ENCODE data around the gene FOXN3. TPM values are rescaled to one million over a fixed set of nuclear protein-coding genes. Genes with fewer than 3 reads are reported as not detected.

The FOXN3 gene
- polyA plus RNA-seq, 2 of the 4 experiments (the other 2 are of a cell fraction), result 6.0 to 6.4 TPM

DNA sequence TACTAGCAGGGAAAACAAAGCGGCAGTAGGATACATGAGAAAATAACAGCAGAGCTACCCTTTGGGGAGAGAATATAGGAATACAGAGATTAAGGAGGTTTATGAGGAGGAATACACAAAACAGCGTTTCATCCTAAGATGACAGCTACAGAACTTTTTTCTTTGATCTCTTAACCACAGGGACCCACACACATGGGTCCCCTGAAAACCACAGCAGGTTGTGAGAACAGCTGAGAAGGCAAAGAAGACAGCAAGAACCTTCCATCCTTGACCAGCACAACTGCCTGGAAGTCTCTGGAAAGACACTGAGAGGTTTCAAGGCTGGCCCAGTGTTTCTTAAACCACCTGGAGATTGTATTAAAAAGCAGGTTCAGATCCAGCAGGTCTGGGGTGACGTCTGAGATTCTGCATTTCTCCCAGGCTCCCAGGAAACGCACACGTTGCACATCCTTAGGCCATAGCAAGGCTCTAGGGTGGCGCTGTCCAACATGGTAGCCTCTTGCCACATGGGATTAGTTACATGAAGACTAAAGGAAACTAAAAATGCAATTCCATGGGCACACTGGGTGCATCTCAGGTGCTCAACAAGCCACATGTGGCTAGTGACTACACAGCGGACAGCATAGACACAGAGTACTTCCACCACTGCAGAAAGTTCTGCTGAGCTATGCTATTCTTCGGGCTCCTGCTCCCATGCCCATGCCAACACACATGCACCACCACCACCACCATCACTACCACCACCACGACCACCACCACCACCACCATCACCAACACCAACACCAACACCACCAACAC is 92.3 kb downstream of the FOXN3 start:
- CTCF ChIA-PET, result interaction anchor here (1.9 kb wide), 1 partner anchor 17 kb away, joined by 6 read pairs; no protein-coding TSS in a partner anchor

DNA sequence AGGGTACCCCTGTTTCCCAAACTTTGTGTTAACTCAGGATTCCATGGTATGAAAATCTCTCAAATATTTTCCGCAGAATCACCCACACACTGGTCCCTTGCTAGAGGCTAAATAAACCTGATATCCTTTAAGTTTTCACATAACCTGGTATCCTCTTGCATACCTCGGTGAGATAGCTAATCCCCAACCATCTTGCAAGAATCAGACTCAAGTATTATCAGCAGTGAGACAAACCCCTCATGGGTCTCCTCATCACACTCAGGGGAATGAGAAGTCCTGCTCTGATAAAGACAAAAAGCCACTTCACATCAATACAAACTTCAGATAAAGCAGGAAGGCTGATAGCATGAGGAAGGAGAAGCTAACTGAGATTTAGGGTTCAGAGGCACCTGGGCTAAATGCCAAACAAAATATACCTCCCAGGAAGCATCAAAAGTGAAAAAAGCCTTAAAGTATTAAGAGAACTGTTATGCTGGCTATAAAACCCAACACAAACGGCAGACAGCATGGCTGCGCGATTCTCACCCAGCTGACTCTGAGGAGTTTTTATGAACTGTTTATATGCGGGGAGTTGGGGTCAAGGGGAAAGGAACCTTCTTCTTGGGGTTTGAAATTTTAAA is 96.5 kb downstream of the FOXN3 start:
- H3K27ac ChIP-seq, result no peak overlapping the region
- DNase-seq (ENCODE audit: low read depth in 1 of 2, low spot score in 1 of 2) (no peak), ATAC-seq (no peak), FAIRE-seq (no peak)
- no peaks in the 10 kb centered on the region for H3K4me1 ChIP-seq
- H3K4me2 ChIP-seq, result no peak overlapping the region
- H3K4me3 ChIP-seq, result no peak overlapping the region
- H3K9me3 ChIP-seq, result peaks cover 8% of the 10 kb centered on the region; the same call in 2 of the 3 replicates
- TF ChIP-seq, protein P1, sequence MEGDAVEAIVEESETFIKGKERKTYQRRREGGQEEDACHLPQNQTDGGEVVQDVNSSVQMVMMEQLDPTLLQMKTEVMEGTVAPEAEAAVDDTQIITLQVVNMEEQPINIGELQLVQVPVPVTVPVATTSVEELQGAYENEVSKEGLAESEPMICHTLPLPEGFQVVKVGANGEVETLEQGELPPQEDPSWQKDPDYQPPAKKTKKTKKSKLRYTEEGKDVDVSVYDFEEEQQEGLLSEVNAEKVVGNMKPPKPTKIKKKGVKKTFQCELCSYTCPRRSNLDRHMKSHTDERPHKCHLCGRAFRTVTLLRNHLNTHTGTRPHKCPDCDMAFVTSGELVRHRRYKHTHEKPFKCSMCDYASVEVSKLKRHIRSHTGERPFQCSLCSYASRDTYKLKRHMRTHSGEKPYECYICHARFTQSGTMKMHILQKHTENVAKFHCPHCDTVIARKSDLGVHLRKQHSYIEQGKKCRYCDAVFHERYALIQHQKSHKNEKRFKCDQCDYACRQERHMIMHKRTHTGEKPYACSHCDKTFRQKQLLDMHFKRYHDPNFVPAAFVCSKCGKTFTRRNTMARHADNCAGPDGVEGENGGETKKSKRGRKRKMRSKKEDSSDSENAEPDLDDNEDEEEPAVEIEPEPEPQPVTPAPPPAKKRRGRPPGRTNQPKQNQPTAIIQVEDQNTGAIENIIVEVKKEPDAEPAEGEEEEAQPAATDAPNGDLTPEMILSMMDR (IDR thresholded peaks at IDR 0.05), result no peak
- no peak for TF ChIP-seq CBX8 (IDR thresholded peaks at IDR 0.05)
- TF ChIP-seq HOXB13 (CRISPR knock-in tag; IDR thresholded peaks at IDR 0.05; ENCODE audit: low read depth), result no peak
- TF ChIP-seq ZC3H11A (IDR thresholded peaks at IDR 0.05), result no peak
- no peak for TF ChIP-seq HOXB5 (CRISPR knock-in tag; IDR thresholded peaks at IDR 0.05)
- TF ChIP-seq, protein P2, sequence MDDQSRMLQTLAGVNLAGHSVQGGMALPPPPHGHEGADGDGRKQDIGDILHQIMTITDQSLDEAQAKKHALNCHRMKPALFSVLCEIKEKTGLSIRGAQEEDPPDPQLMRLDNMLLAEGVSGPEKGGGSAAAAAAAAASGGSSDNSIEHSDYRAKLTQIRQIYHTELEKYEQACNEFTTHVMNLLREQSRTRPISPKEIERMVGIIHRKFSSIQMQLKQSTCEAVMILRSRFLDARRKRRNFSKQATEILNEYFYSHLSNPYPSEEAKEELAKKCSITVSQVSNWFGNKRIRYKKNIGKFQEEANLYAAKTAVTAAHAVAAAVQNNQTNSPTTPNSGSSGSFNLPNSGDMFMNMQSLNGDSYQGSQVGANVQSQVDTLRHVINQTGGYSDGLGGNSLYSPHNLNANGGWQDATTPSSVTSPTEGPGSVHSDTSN (IDR thresholded peaks at IDR 0.05), result no peak
- no peak for TF ChIP-seq BHLHE40 (IDR thresholded peaks at IDR 0.05; ENCODE audit: low read depth, low read length)
- TF ChIP-seq ESRRA (IDR thresholded peaks at IDR 0.05; ENCODE audit: borderline replicate concordance, low read length), result no peak
- no peak for TF ChIP-seq FOSB (CRISPR knock-in tag; IDR thresholded peaks at IDR 0.05)
- TF ChIP-seq HOXA7 (CRISPR knock-in tag; IDR thresholded peaks at IDR 0.05), result no peak
- TF ChIP-seq POLR2A (IDR thresholded peaks at IDR 0.05; ENCODE audit: low read length), result no peak
- TF ChIP-seq NPAS2 (CRISPR knock-in tag; IDR thresholded peaks at IDR 0.05; ENCODE audit: borderline replicate concordance), result no peak
- WGBS (ENCODE audit: missing lambda C conversion rate), result 52% methylated on average over 6 of the region's 6 CpGs
- ChIA-PET POLR2A (no interaction called here), CTCF (no interaction called here)

More for the DNA sequence above, 92.3 kb downstream of the FOXN3 start:
- POLR2A ChIA-PET, result no interaction called here
- H3K4me3 ChIP-seq, result no peak overlapping the region
- no peak overlapping the region for H3K27ac ChIP-seq
- TF ChIP-seq ZSCAN20 (CRISPR knock-in tag; IDR thresholded peaks at IDR 0.05), result no peak
- no peak for TF ChIP-seq PHF8 (IDR thresholded peaks at IDR 0.05; ENCODE audit: borderline replicate concordance, low read depth)
- no peak for TF ChIP-seq BHLHE40 (IDR thresholded peaks at IDR 0.05; ENCODE audit: low read depth, low read length)
- TF ChIP-seq CEBPB (IDR thresholded peaks at IDR 0.05), result no peak
- no peak for TF ChIP-seq RCOR1 (IDR thresholded peaks at IDR 0.05; ENCODE audit: low read depth, low read length)
- no peak for TF ChIP-seq NPAS2 (CRISPR knock-in tag; IDR thresholded peaks at IDR 0.05; ENCODE audit: borderline replicate concordance)
- no peak for TF ChIP-seq CBX2 (IDR thresholded peaks at IDR 0.05; ENCODE audit: borderline replicate concordance, low read depth)
- no peak for TF ChIP-seq CHD2 (IDR thresholded peaks at IDR 0.05; ENCODE audit: low read length, partially characterized antibody)
- no peak for TF ChIP-seq ZC3H11A (IDR thresholded peaks at IDR 0.05)
- TF ChIP-seq HOXB13 (CRISPR knock-in tag; IDR thresholded peaks at IDR 0.05; ENCODE audit: low read depth), result no peak
- TF ChIP-seq CBX8 (IDR thresholded peaks at IDR 0.05), result no peak
- TF ChIP-seq HDAC2 (IDR thresholded peaks at IDR 0.05), result no peak
- TF ChIP-seq, protein P3, sequence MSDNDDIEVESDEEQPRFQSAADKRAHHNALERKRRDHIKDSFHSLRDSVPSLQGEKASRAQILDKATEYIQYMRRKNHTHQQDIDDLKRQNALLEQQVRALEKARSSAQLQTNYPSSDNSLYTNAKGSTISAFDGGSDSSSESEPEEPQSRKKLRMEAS (IDR thresholded peaks at IDR 0.05), result no peak
- no peak for TF ChIP-seq TFCP2L1 (CRISPR knock-in tag; IDR thresholded peaks at IDR 0.05)
- TF ChIP-seq TP53 (CRISPR knock-in tag; IDR thresholded peaks at IDR 0.05), result no peak
- TF ChIP-seq, protein P4, sequence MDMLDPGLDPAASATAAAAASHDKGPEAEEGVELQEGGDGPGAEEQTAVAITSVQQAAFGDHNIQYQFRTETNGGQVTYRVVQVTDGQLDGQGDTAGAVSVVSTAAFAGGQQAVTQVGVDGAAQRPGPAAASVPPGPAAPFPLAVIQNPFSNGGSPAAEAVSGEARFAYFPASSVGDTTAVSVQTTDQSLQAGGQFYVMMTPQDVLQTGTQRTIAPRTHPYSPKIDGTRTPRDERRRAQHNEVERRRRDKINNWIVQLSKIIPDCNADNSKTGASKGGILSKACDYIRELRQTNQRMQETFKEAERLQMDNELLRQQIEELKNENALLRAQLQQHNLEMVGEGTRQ (IDR thresholded peaks at IDR 0.05), result no peak
- no peak for TF ChIP-seq FOXS1 (CRISPR knock-in tag; IDR thresholded peaks at IDR 0.05)
- no peak for TF ChIP-seq HEYL (CRISPR knock-in tag; IDR thresholded peaks at IDR 0.05)
- 75% methylated on average over 8 of the region's 9 CpGs for WGBS (ENCODE audit: missing lambda C conversion rate)
- DNase-seq (ENCODE audit: low read depth in 1 of 2, low spot score in 1 of 2) (no peak), ATAC-seq (no peak), FAIRE-seq (no peak)
- no peaks in the 10 kb centered on the region for H3K4me1 ChIP-seq
- H3K9me3 ChIP-seq, result no peaks in the 10 kb centered on the region
- H3K4me2 ChIP-seq, result no peak overlapping the region
